Germinal center (tissue), 1 donor: ENCODE measurements around the gene HK3.

Source experiments
- DNase-seq: peaks from one replicate; pipeline ENCODE4 v3.0.0; 2012; ENCODE audit warnings: mixed read lengths, low spot score

HK3 gene

DNA sequence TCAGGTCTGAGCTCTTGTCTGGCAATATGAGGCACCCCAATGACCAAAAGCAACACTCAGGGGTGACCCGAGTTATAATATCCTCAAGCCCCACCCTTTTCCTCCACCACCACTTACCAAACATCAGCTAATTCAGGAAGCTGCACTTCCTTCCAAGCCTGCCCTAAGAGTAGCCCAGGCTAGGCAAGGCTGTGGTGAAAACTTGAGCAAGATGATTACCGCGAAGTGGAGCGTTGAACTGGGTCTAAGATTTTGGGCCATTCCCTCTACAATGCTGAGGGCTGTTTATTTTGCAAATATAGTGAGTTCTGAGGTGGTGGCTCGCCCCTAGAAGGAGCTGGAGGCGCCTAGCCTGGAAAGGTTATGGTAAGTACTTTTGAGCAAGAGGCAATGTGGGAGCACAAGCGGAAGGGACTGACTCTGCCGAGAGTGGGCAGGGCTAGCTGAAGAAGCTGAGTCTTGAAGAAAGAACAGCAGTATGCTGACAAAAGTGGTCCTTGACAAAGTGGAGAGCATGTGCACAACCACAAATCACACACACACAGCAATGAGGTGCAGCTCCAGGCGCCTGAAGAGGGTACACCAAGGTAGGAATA is at the start of gene HK3:
Gene HK3, minus strand, starts transcription at position 51 of the 596 bp plus-strand sequence. CDS start 3,187 bp downstream, outside the sequence.
- no peak for DNase-seq

GRCh38 chr5:176948458-176948857 is 49.3 kb upstream of the HK3 start:
- DNase-seq, result no peak

DNA sequence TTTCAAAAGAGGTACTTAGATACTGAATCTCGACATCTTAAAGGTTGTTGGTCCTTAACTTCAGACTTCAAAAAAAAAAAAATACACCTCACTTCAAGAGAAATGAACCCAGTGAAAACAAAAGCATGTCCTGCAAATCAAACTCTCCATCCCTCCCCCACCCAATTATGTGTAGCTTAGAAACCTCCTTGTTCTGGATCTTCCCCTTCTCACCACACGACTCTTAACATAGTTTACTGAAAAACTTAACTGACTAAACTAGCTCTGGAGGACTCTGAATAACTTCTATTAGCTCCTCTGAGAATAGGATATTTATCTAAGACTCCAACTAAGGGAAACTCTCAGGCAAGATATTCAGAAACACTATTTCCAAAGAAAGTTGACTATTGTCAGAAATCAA is 48.7 kb upstream of the HK3 start:
- no peak for DNase-seq

- DNase-seq, result no peak
Measured at GRCh38 chr5:176944268-176944667, 45.1 kb upstream of the HK3 start.

DNA sequence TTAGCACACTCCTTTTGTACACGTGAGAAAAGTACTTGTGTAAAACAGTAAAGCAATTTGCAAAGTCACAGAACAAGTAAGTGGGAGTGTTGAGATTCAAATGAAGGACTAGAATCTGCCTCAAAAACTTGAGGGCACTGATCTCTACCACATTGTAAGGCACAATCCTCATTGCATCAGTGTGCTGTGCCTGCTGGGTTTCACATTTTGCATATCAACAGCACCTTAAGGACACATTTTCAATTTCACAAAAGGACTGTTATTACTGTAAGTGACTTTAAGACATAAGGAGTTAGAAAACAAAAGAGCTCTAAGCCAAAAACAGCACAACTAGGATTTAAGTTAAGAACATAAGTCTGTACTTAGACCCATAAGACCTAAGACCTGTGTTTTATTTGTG is 44.7 kb upstream of the HK3 start:
- DNase-seq, result no peak

- no peak for DNase-seq
Measured at GRCh38 chr5:176941951-176942350, 42.8 kb upstream of the HK3 start.

GRCh38 chr5:176938472-176938871 is 39.3 kb upstream of the HK3 start:
- DNase-seq, result no peak

DNA sequence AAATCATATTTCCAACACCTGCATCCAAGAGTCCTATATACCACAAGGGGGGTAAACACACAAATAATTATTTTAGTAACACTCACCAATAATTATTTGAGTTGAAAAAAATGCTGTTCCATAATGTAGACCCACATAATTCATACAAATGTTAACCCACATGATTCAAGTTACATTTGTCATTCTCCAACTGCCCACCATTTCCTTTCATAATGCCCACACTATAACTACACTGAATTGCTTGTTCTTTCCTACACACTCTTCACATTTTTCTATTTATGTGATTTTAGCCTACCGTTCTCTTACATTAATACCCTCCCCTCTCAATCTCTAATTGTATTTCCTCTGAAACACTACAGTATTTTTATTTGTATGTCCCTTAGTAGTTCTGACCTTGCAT is 35.9 kb upstream of the HK3 start:
- no peak for DNase-seq

GRCh38 chr5:176934309-176934930 is 35.3 kb upstream of the HK3 start:
- DNase-seq, result no peak

- no peak for DNase-seq
Measured at GRCh38 chr5:176929654-176930053, 30.5 kb upstream of the HK3 start.

DNA sequence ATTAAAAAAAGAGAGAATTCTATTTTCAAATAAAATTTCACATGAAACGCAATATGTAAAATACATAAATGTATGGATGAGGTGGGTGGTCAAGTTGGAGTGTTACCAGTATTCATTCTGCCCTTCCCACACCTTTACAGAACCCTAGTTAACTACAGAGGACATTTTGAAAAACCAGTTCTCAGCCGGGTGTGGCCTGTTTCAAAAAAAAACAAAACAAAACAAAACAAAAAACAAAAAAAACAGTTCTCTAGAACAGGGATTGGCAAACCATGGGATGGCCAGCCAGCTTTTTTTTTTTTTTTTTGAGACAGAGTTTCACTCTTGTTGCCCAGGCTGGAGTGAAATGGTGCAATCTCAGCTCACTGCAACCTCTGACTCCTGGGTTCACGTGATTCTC is 28.4 kb upstream of the HK3 start:
- DNase-seq, result no peak

GRCh38 chr5:176922817-176923216 is 23.7 kb upstream of the HK3 start:
- no peak for DNase-seq

DNA sequence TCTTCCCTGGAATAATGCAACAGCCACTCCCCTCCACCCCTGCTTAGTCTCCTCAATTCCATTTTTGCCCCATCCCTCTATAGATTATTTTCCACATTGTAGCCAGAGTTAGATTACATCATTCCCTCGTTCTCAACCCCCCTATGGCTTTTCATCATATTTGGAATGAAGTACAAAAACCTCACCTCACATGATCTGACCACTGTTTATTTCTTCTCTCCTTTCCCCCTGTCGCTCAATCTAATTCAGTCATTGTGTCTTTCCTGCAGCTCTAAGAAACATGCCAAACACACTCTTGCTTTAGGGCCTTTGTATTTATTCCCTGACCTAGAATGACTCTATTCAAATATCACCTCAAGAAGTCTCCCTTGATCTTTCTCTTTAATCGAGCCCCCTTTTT is 22.6 kb upstream of the HK3 start:
- no peak for DNase-seq

DNA sequence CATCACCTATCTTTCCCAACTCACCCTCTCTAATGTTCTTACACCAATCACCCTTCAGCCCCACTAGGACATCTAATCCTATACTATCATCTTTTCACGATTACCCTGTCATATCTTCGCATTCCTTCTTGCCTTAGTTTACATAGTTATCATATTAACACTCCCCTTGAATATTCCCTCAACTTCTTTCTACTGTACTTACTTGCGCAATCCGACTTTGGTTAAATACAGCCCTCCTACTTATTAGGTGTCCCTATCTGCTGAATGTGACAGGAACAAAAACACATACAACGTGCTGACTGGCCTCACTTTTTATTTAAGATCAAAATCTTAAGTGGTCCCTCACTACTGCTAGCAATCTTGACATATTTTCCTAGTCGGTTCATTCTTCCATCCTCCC is 19.5 kb upstream of the HK3 start:
- no peak for DNase-seq

GRCh38 chr5:176916337-176916736 is 17.2 kb upstream of the HK3 start:
- DNase-seq, result no peak

- no peak for DNase-seq
Measured at GRCh38 chr5:176915906-176916305, 16.8 kb upstream of the HK3 start.

DNA sequence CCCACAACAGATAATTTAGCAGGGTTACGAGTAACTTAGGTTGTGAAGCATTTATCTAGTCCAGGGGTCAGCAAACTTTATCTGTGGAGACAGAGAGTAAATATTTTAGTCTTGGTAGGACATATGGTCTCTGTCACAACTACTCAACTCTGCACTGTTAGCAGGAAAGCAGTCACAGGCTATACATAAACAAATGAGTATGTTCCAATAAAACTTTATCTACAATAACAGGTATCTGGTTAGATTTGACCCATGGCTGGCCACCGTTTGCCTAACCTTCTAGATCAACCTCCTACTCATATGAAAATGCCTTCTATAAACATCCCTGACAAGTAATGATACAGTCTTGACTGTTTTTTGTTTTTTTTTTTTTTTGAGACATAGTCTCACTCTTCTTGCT is 13.0 kb upstream of the HK3 start:
- DNase-seq, result no peak

GRCh38 chr5:176908675-176909368 is 9.7 kb upstream of the HK3 start:
- DNase-seq, result no peak

DNA sequence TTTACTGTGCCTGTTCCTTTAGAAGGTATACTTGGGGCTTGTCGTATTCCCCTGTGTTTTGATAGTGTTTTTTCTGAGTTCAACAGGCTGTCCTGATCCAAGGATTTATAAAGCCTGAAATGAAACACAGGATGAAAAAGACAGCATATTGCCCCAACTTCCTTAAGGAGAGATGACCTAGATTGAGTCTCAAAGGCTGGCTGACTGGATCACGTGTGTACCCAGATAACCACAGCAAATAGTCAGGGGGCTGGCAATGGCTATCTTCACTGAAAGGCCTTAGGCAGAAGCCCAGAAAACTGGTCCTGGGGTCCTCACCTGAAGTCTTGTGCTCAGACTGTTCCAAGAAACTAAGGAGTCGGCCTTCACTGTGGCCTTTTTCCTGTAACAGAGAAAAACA is 7.7 kb upstream of the HK3 start:
- no peak for DNase-seq

- DNase-seq, result no peak
Measured at GRCh38 chr5:176906126-176906525, 7.0 kb upstream of the HK3 start.

DNA sequence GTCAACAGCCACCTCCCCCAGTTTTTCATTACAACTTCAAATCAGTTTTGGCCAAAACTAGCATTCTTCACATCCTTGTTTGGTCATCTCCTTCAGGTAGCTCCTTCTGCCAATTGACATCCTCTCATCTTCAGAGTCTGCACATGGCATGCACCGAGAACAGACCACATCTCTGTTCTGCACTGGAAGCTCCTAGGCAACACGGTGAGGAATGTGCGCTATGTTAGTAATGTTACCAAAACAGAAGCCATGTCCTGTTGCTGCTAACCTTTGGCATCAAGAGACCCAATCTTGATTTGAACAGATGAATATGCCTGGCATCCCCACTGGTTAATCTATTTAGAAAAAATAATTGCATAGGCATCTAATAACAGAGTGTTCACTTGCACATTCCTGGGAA is 5.1 kb upstream of the HK3 start:
- DNase-seq, result no peak

DNA sequence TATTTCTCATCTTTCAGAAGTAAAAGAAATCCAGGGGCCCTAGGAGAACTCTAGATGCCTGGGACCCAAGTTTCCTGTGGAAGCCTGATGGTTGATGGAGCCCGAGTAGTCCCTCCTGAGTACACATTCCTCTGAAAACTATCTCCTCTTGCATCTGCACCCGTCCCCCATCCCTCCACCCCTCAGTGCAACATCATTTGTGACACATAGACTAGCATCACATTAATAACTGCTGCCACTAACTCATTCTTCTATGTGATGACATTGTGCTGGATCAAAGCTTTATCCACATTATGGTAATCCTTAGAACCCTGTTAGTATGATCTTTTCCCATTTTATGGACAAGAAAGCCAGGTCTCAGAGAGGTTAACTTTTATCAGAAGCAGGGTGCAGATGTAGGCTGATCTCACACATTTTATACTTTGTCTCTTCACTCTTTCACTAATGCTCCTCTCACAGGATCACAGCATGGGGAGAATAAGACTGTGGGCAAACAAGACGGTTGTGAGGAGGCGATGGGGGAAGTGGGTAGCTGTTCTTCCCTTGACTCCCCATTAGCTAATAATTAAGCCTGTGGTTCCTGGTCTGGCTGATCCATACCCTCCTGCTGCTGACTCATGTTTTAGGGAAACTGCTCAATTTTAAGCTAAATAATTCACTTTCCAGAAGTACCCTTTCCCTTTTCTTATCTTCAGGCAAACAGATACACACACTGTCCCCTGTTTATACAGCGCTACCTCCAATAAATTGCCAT is 3.9 kb upstream of the HK3 start:
- DNase-seq, result no peak
